ENCODE measurements around the gene EXT2.

GRCh38 chr11:44157019-44157418 lies 61.5 kb downstream of the EXT2 start:
- TF ChIP-seq CTCF (IDR thresholded peaks at IDR 0.05; ENCODE audit: low read depth, low read length, poor library complexity, severe bottlenecking) (no peak), EZH2phosphoT487 (IDR thresholded peaks at IDR 0.05; ENCODE audit: borderline replicate concordance, low read length) (no peak)

All from DOHH2 (cell line).